HepG2 (cell line): ENCODE data around the gene SLC41A3. TPM values are rescaled to one million over a fixed set of nuclear protein-coding genes. Genes with fewer than 3 reads are reported as not detected.

ENCODE experiments used
- ETV5 ChIP-seq: IDR thresholded peaks from 2 replicates; pipeline ENCODE4 v1.6.1; 2018; ENCODE audit warnings: missing biosample characterization, missing genetic modification reagents, inconsistent platforms, borderline replicate concordance
- LCORL ChIP-seq, 2 experiments: fragments of 450-650 bp in 1 of 2; sonication (generic) in 1 of 2; formaldehyde crosslinking in 1 of 2; IDR thresholded peaks; 2 replicates each; pipeline versions ENCODE4 v1.5.0 to v1.6.1; 2017 to 2020; ENCODE audit warnings: antibody characterized with exemption in 1 of 2, missing genetic modification reagents in 1 of 2
- MTERF4 ChIP-seq: sonication (generic); formaldehyde crosslinking; IDR thresholded peaks from 2 replicates; pipeline ENCODE4 v1.8.0; 2023; ENCODE audit warnings: mild to moderate bottlenecking, missing genetic modification reagents
- NFIC ChIP-seq: IDR thresholded peaks from 2 replicates; pipeline ENCODE4 v1.6.1; 2012; ENCODE audit warnings: mild to moderate bottlenecking, low read length, inconsistent platforms
- PHF20 ChIP-seq: sonication (generic); formaldehyde crosslinking; IDR thresholded peaks from 2 replicates; pipeline ENCODE4 v1.5.0; 2020; ENCODE audit warnings: mild to moderate bottlenecking, missing genetic modification reagents
- REST ChIP-seq, 2 experiments: IDR thresholded peaks; 2 replicates each; pipeline ENCODE4 v1.6.1; 2011 to 2012; ENCODE audit warnings: low read length in 2 of 2, borderline replicate concordance in 1 of 2, low read depth in 1 of 2, mild to moderate bottlenecking in 1 of 2, moderate library complexity in 1 of 2
- ZNF549 ChIP-seq: sonication (generic); formaldehyde crosslinking; IDR thresholded peaks from 2 replicates; pipeline ENCODE4 v1.5.0; 2020; ENCODE audit warnings: missing genetic modification reagents
- polyA plus RNA-seq, 8 experiments: library from polyadenylated mRNA; depleted of rRNA in 3 of 8; stranded (reverse) in 7 of 8; unstranded in 1 of 8; fragments of >200 nt; fragmentation: Illumina TruSeq in 4 of 8; extraction: Trizol in 4 of 8; gene quantifications; 2 replicates each; pipeline versions ENCODE4 v1.2.1 to v1.2.3, GENCODE V29; 2011 to 2016; ENCODE audit warnings: low read depth in 4 of 8, missing spikeins in 1 of 8, mixed read lengths in 1 of 8; ENCODE audit not compliant: insufficient read depth in 1 of 8
- total RNA-seq, 5 experiments: library from RNA; depleted of rRNA; stranded (reverse); fragments of >200 nt; fragmentation: Illumina TruSeq; extraction: Trizol; gene quantifications; 2 replicates each; pipeline ENCODE4 v1.2.3, GENCODE V29; 2016; ENCODE audit warnings: low read depth in 1 of 5
- TF ChIP-seq, protein P1 (sequence below): sonication (generic); formaldehyde crosslinking; IDR thresholded peaks from 2 replicates; pipeline ENCODE4 v1.5.0; 2020; ENCODE audit warnings: mild to moderate bottlenecking, missing genetic modification reagents
- TF ChIP-seq, protein P2 (sequence below): sonication (generic); formaldehyde crosslinking; IDR thresholded peaks from 2 replicates; pipeline ENCODE4 v1.4.0; 2020; ENCODE audit warnings: missing genetic modification reagents

SLC41A3 gene
- total and polyA plus RNA-seq, 2 of the 13 experiments (the other 11 are each of a cell fraction or from before 2014, with no cell fraction given) = 26.0 to 71.1 TPM

DNA sequence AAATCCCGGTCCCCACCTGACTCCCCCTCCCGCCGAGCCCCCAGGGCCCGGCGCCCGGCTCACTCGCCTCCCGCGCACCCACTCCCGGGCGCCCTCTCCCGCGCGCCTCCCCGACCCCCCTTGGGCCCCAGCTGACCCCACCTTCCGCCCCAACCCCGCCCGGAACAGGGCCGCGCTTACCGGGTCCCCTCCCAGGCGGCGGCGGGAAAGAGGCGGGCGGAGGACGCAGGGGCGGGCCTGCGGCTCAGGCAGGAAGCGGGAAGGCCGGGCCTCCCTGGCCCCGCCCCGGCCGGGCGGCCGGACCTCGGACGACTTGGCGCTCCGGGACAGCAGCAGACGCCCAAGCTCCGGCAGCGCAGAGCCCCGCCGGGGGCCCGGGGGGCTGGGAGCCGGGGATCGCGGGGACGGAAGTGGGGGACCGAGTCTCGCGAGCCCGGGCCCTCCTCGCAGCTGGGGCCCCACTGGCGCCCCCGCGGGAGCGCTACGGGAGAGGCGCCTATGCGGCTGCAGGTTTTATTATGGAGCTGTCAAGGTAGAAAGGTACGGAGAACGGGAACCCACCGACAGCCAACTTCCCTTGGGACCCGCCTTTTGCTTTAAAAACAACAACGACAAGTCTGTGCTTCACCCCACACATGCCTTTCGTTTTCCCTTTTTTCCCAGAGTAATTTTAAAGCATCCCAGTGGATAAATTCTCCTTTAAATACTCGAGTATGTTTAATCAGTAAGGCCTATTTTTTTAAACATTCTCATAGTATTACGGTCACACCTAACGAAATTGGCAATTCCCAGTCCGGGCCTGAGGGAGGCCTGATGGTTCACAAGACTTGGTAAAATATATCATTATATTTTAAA lies at the start of gene SLC41A3 (continued):
- TF ChIP-seq MTERF4 (CRISPR knock-in tag) (peak; percentile 37; the same call in 1 of the 2 replicates), PHF20 (CRISPR knock-in tag) (peak; percentile 71), NFIC (no peak), ZNF549 (CRISPR knock-in tag) (no peak), REST (IDR thresholded peaks at IDR 0.05; ENCODE audit: borderline replicate concordance in 1 of 2, low read depth in 1 of 2, low read length in 2 of 2) (0 out of 4 replicates have a peak, but pooled peaks of 1 of the 2 experiments have one; percentile 27), LCORL (IDR thresholded peaks at IDR 0.05) (no peak), LCORL (CRISPR knock-in tag; IDR thresholded peaks at IDR 0.05) (peak; percentile 58), ETV5 (CRISPR knock-in tag) (peak; percentile 43; the same call in 1 of the 2 replicates)
- TF ChIP-seq, protein P1, sequence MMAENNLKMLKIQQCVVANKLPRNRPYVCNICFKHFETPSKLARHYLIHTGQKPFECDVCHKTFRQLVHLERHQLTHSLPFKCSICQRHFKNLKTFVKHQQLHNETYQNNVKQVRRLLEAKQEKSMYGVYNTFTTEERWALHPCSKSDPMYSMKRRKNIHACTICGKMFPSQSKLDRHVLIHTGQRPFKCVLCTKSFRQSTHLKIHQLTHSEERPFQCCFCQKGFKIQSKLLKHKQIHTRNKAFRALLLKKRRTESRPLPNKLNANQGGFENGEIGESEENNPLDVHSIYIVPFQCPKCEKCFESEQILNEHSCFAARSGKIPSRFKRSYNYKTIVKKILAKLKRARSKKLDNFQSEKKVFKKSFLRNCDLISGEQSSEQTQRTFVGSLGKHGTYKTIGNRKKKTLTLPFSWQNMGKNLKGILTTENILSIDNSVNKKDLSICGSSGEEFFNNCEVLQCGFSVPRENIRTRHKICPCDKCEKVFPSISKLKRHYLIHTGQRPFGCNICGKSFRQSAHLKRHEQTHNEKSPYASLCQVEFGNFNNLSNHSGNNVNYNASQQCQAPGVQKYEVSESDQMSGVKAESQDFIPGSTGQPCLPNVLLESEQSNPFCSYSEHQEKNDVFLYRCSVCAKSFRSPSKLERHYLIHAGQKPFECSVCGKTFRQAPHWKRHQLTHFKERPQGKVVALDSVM (CRISPR knock-in tag) = peak; percentile 59
- TF ChIP-seq, protein P2, sequence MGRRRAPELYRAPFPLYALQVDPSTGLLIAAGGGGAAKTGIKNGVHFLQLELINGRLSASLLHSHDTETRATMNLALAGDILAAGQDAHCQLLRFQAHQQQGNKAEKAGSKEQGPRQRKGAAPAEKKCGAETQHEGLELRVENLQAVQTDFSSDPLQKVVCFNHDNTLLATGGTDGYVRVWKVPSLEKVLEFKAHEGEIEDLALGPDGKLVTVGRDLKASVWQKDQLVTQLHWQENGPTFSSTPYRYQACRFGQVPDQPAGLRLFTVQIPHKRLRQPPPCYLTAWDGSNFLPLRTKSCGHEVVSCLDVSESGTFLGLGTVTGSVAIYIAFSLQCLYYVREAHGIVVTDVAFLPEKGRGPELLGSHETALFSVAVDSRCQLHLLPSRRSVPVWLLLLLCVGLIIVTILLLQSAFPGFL (CRISPR knock-in tag) = no peak
